Measurements from ENCODE around the gene PCDHGB5.
"Not testable (repeated sequence)": the region's sequence is repeated elsewhere in the genome, so short reads cannot be mapped to it uniquely, and the experiment has no call there.

Gene PCDHGB5

DNA sequence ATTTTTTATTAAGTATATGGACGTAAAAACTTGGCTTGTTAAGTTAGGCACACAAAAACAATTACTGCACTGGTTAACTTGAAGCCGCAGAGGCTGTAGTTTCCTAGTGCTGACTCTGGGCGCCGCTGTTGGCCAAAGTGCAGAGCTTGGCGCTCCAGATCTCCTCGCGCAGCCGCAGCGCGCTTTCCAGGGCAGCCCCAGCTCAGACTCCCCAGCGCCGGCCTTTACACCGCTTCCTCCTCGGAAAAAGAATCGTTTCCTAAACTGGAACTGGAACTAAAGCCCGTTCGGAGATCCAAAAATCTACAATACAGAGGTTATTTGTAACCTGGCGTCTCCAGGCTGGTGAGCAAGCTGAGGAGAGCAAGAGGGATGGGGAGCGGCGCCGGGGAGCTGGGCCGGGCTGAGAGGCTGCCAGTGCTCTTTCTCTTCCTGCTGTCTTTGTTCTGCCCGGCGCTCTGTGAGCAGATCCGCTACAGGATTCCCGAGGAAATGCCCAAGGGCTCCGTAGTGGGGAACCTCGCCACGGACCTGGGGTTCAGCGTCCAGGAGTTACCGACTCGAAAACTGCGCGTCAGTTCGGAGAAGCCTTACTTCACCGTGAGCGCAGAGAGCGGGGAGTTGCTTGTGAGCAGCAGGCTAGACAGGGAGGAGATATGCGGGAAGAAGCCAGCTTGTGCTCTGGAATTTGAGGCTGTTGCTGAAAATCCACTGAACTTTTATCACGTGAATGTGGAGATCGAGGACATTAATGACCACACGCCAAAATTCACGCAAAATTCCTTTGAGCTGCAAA is at the start of gene PCDHGB5:
PCDHGB5 (plus strand) TSS at position 192 of the 796 bp plus-strand sequence; CDS start at position 373, 181 bp downstream.
- peaks cover 55% of the 10 kb centered on the region for H3K27me3 Mint-ChIP-seq
- not testable (repeated sequence) for H3K9me3 Mint-ChIP-seq; H3K4me1 Mint-ChIP-seq; H3K36me3 Mint-ChIP-seq (ENCODE audit: insufficient read depth); H3K4me3 Mint-ChIP-seq; H3K27ac Mint-ChIP-seq (ENCODE audit: low read depth); DNase-seq (ENCODE audit: low spot score in 2 of 2)
- ATAC-seq (replicated peaks; ENCODE audit: extremely low read depth, poor library complexity, severe bottlenecking): peak; percentile 46

DNA sequence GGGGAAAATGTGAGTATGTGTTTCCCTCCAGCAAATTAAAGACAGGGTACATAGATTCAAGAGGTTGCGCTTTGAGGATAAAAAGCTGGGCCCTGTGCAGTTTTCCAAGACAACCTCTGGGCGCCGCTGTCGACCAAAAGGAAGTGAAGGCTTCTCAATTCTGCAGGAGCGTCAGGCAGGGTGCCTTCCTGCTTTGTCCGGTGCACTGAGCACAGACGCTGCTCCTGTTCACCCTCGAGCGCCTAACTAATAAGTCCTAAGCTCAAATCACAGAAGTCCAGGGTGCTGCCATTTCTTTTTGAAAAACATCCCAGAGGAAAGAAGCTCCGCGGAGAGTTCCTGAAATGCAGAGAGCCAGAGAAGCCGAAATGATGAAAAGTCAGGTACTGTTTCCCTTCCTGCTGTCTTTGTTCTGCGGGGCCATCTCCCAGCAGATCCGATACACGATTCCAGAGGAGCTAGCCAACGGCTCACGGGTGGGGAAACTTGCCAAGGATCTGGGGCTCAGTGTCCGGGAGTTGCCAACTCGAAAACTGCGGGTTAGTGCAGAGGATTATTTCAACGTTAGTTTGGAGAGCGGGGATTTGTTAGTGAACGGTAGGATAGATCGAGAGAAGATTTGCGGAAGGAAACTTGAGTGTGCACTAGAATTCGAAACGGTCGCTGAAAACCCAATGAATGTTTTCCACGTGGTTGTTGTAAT is 47.7 kb upstream of the PCDHGB5 start, which contains the start of gene PCDHGB1:
PCDHGB1 (plus strand) TSS at position 183 of the 703 bp plus-strand sequence; CDS start at position 345, 162 bp downstream.
- no peak for DNase-seq (ENCODE audit: low spot score in 2 of 2)
- H3K27ac Mint-ChIP-seq (ENCODE audit: low read depth): no peak within 1 kb of the TSS
- H3K9me3 Mint-ChIP-seq: peaks cover 5% of the 10 kb centered on the region
- peaks cover 67% of the 10 kb centered on the region for H3K27me3 Mint-ChIP-seq
- H3K4me3 Mint-ChIP-seq: peak within 1 kb of the TSS; percentile 60
- H3K36me3 Mint-ChIP-seq (ENCODE audit: insufficient read depth): no peaks in the 10 kb centered on the region
- no peak for ATAC-seq (replicated peaks; ENCODE audit: extremely low read depth, poor library complexity, severe bottlenecking)
- H3K4me1 Mint-ChIP-seq: no peaks in the 10 kb centered on the region

DNA sequence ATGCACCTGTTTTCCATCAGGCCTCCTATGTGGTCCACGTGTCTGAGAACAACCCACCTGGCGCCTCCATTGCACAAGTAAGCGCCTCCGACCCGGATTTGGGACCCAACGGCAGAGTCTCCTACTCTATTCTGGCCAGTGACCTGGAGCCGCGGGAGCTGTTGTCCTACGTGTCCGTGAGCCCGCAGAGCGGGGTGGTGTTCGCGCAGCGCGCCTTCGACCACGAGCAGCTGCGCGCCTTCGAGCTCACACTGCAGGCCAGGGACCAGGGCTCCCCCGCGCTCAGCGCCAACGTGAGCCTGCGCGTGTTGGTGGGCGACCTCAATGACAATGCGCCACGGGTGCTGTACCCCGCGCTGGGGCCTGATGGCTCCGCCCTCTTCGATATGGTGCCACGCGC is 46.2 kb upstream of the PCDHGB5 start:
- Mint-ChIP-seq H3K9me3 (peaks cover 5% of the 10 kb centered on the region), H3K4me1 (no peaks in the 10 kb centered on the region), H3K36me3 (ENCODE audit: insufficient read depth) (no peaks in the 10 kb centered on the region), H3K4me3 (no peak overlapping the region), H3K27ac (ENCODE audit: low read depth) (no peak overlapping the region), H3K27me3 (peaks cover 67% of the 10 kb centered on the region)
- DNase-seq (ENCODE audit: low spot score in 2 of 2): no peak
- no peak for ATAC-seq (replicated peaks; ENCODE audit: extremely low read depth, poor library complexity, severe bottlenecking)

GRCh38 chr5:141354900-141355469 is 42.8 kb upstream of the PCDHGB5 start, which contains the start of gene PCDHGA4:
Gene PCDHGA4 (plus strand): TSS chr5:141355021. CDS start chr5:141355108, 87 bp downstream.
- Mint-ChIP-seq H3K4me1 (peaks cover 5% of the 10 kb centered on the region), H3K27me3 (peaks cover 81% of the 10 kb centered on the region), H3K4me3 (peak within 1 kb of the TSS; percentile 34), H3K27ac (ENCODE audit: low read depth) (no peak within 1 kb of the TSS), H3K36me3 (ENCODE audit: insufficient read depth) (no peaks in the 10 kb centered on the region), H3K9me3 (peaks cover 9% of the 10 kb centered on the region)
- DNase-seq (ENCODE audit: low spot score in 2 of 2) (no peak), ATAC-seq (replicated peaks; ENCODE audit: extremely low read depth, poor library complexity, severe bottlenecking) (no peak)

- H3K4me3 Mint-ChIP-seq: no peak overlapping the region
Observed at GRCh38 chr5:141355641-141356040, 42.1 kb upstream of the PCDHGB5 start.

DNA sequence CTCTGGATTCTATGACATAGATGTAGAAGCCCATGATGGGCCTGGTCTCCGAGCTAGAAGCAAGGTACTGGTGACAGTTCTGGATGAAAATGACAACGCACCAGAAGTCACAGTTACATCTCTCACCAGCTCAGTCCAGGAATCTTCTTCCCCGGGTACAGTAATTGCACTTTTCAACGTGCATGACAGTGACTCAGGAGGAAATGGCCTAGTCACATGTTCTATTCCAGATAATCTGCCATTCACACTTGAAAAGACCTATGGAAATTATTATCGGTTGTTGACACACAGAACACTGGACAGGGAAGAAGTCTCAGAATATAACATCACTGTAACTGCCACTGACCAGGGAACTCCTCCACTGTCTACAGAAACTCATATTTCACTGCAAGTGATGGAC is 41.6 kb upstream of the PCDHGB5 start:
- Mint-ChIP-seq H3K4me1 (peaks cover 6% of the 10 kb centered on the region), H3K4me3 (no peak overlapping the region), H3K27ac (ENCODE audit: low read depth) (no peak overlapping the region), H3K27me3 (peaks cover 78% of the 10 kb centered on the region), H3K9me3 (peaks cover 6% of the 10 kb centered on the region), H3K36me3 (ENCODE audit: insufficient read depth) (peaks cover 3% of the 10 kb centered on the region)
- no peak for ATAC-seq (replicated peaks; ENCODE audit: extremely low read depth, poor library complexity, severe bottlenecking)
- DNase-seq (ENCODE audit: low spot score in 2 of 2): no peak

More at GRCh38 chr5:141355641-141356040, 42.1 kb upstream of the PCDHGB5 start:
- DNase-seq (ENCODE audit: low spot score in 2 of 2) (no peak), ATAC-seq (replicated peaks; ENCODE audit: extremely low read depth, poor library complexity, severe bottlenecking) (no peak)
- H3K27ac Mint-ChIP-seq (ENCODE audit: low read depth): no peak overlapping the region
- H3K4me1 Mint-ChIP-seq: peaks cover 6% of the 10 kb centered on the region
- peaks cover 78% of the 10 kb centered on the region for H3K27me3 Mint-ChIP-seq
- H3K9me3 Mint-ChIP-seq: peaks cover 6% of the 10 kb centered on the region
- peaks cover under 1% of the 10 kb centered on the region for H3K36me3 Mint-ChIP-seq (ENCODE audit: insufficient read depth)

GRCh38 chr5:141356950-141357349 is 40.8 kb upstream of the PCDHGB5 start:
- no peak overlapping the region for H3K27ac Mint-ChIP-seq (ENCODE audit: low read depth)
- DNase-seq (ENCODE audit: low spot score in 2 of 2): no peak
- H3K36me3 Mint-ChIP-seq (ENCODE audit: insufficient read depth): peaks cover 5% of the 10 kb centered on the region
- H3K9me3 Mint-ChIP-seq: peaks cover 6% of the 10 kb centered on the region
- H3K27me3 Mint-ChIP-seq: peaks cover 84% of the 10 kb centered on the region
- no peak for ATAC-seq (replicated peaks; ENCODE audit: extremely low read depth, poor library complexity, severe bottlenecking)
- H3K4me3 Mint-ChIP-seq: no peak overlapping the region
- peaks cover 6% of the 10 kb centered on the region for H3K4me1 Mint-ChIP-seq

DNA sequence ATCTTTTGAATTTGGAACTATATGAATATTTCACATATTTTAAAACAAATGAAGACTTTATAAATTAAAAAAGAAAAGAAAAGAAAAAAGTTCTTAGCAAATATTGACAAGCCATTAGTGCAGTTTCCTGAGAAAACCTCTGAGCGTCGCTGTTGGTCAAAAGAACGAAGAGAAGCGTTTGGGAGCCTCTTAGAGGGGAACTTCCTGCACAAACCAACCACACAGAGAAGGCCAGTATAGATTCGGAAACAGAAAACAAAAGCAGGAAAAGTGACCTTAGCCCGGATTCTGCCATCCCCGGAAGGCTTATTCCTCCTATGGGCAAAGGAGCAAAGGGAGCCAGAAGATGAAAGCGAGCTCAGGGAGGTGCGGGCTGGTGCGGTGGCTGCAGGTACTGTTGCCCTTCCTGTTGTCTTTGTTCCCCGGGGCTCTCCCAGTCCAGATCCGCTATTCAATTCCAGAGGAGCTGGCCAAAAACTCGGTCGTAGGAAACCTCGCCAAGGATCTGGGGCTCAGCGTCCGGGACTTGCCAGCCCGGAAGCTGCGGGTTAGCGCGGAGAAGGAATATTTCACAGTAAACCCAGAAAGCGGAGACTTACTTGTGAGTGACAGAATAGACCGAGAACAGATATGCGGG is 37.8 kb upstream of the PCDHGB5 start, which contains the start of gene PCDHGB2:
PCDHGB2 (plus strand) TSS at position 205 of the 637 bp plus-strand sequence; CDS start at position 347, 142 bp downstream.
- Mint-ChIP-seq H3K4me1 (peaks cover 6% of the 10 kb centered on the region), H3K27ac (ENCODE audit: low read depth) (peak within 1 kb of the TSS; percentile 87), H3K4me3 (peak within 1 kb of the TSS; percentile 79), H3K9me3 (peaks cover 14% of the 10 kb centered on the region), H3K36me3 (ENCODE audit: insufficient read depth) (peaks cover 8% of the 10 kb centered on the region), H3K27me3 (peaks cover 85% of the 10 kb centered on the region)
- DNase-seq (ENCODE audit: low spot score in 2 of 2): no peak
- no peak for ATAC-seq (replicated peaks; ENCODE audit: extremely low read depth, poor library complexity, severe bottlenecking)

DNA sequence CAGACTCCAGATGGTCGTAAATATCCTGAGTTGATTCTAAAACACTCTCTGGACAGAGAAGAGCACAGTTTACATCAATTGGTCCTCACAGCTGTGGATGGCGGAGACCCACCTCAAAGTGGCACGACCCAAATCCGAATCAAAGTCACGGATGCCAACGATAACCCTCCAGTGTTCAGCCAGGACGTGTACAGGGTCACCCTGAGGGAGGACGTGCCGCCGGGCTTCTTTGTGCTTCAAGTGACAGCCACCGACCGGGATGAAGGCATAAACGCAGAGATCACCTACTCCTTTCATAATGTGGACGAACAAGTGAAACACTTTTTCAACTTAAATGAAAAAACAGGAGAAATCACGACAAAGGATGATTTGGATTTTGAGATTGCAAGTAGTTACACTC is 37.1 kb upstream of the PCDHGB5 start:
- peaks cover 18% of the 10 kb centered on the region for H3K9me3 Mint-ChIP-seq
- no peak overlapping the region for H3K27ac Mint-ChIP-seq (ENCODE audit: low read depth)
- H3K27me3 Mint-ChIP-seq: peaks cover 87% of the 10 kb centered on the region

DNA sequence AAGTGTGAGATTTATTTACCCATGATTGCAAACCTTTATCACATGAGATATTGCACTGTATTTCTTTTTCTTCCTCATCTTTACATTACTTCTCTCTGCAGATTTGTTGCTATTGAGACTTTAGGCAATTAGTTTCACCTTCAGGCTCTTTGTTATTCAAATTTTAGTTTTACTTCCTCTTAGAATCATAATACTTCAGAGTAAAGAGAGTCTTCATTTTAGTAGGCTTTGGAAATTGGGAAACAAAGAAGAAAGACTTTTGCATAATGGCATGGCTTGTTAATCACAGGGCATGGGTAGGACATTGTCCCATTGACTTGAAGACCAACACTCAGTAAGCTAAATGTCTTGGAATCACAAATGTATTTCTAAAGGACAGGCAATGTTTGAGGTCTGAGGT is 35.0 kb upstream of the PCDHGB5 start:
- Mint-ChIP-seq H3K27me3 (peaks cover 90% of the 10 kb centered on the region), H3K4me3 (no peak overlapping the region), H3K4me1 (peaks cover 6% of the 10 kb centered on the region), H3K27ac (ENCODE audit: low read depth) (no peak overlapping the region), H3K9me3 (peaks cover 20% of the 10 kb centered on the region), H3K36me3 (ENCODE audit: insufficient read depth) (peaks cover 14% of the 10 kb centered on the region)
- no peak for DNase-seq (ENCODE audit: low spot score in 2 of 2)
- ATAC-seq (replicated peaks; ENCODE audit: extremely low read depth, poor library complexity, severe bottlenecking): no peak

More for the DNA sequence above, 37.1 kb upstream of the PCDHGB5 start:
- peaks cover 12% of the 10 kb centered on the region for H3K36me3 Mint-ChIP-seq (ENCODE audit: insufficient read depth)
- peaks cover 6% of the 10 kb centered on the region for H3K4me1 Mint-ChIP-seq
- ATAC-seq (replicated peaks; ENCODE audit: extremely low read depth, poor library complexity, severe bottlenecking) (no peak), DNase-seq (ENCODE audit: low spot score in 2 of 2) (no peak)
- peak overlapping the region; percentile 79 for H3K4me3 Mint-ChIP-seq

DNA sequence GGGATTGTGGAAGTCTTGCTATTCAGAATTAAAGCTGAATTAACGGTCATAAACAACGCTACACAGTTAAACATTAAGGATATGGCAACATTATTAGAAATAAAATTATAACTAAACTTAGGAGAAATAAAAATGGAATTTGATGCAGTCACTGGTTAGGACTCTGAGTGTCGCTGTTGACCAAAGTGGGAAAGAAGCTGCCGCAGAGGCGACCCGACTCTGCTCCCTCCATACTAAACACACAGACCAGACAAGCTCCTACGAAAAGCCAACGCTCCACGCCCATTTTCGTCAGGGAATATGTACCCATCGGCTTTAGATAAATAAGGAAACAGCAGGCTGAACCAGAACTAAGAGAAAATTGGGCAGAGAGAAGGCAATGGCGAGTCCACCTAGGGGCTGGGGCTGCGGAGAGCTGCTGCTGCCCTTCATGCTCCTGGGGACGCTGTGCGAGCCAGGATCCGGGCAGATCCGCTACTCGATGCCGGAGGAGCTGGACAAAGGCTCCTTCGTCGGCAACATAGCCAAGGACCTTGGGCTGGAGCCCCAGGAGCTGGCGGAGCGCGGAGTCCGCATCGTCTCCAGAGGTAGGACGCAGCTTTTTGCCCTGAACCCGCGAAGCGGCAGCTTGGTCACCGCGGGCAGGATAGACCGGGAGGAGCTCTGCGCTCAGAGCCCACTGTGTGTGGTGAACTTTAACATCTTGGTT is 33.6 kb upstream of the PCDHGB5 start, which contains the start of gene PCDHGA5:
PCDHGA5 (plus strand) TSS at position 211 of the 709 bp plus-strand sequence; CDS start at position 380, 169 bp downstream.
- H3K4me3 Mint-ChIP-seq: no peak within 1 kb of the TSS
- peaks cover 20% of the 10 kb centered on the region for H3K9me3 Mint-ChIP-seq
- ATAC-seq (replicated peaks; ENCODE audit: extremely low read depth, poor library complexity, severe bottlenecking) (no peak), DNase-seq (ENCODE audit: low spot score in 2 of 2) (no peak)
- peaks cover 86% of the 10 kb centered on the region for H3K27me3 Mint-ChIP-seq
- H3K4me1 Mint-ChIP-seq: peaks cover 6% of the 10 kb centered on the region
- H3K27ac Mint-ChIP-seq (ENCODE audit: low read depth): no peak within 1 kb of the TSS
- H3K36me3 Mint-ChIP-seq (ENCODE audit: insufficient read depth): peaks cover 14% of the 10 kb centered on the region

Data from central memory CD8-positive, alpha-beta T cell (primary cell).